NCI-H2196 (cell line): Measurements from ENCODE around the gene PAIP2.
"Not testable (repeated sequence)": the region's sequence is repeated elsewhere in the genome, so short reads cannot be mapped to it uniquely, and the experiment has no call there.

ENCODE experiments used
- DNase-seq: peaks from one replicate; lab custom pipeline; 2025; ENCODE audit not compliant: unreplicated experiment; lab: John Stamatoyannopoulos, UW

Gene PAIP2

DNA sequence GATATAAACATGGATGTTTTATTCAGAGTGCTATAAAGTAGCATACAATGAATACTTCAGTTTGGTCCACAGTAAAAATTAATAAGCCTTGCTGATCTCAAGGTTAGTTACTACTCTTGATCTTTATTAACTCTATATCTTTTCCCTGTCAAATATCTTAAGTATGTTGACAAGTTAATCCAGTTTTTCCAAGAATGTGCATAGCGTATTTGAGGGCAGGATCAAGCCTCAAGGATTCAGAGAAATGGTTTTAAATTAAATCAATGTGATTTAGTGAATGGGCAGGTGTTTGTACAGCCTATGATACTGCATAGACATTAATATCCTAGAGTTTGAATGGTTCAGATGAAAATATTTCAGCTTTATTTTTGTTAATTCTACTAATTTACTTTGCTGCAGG lies 27.4 kb upstream of the PAIP2 start:
- no peak for DNase-seq

DNA sequence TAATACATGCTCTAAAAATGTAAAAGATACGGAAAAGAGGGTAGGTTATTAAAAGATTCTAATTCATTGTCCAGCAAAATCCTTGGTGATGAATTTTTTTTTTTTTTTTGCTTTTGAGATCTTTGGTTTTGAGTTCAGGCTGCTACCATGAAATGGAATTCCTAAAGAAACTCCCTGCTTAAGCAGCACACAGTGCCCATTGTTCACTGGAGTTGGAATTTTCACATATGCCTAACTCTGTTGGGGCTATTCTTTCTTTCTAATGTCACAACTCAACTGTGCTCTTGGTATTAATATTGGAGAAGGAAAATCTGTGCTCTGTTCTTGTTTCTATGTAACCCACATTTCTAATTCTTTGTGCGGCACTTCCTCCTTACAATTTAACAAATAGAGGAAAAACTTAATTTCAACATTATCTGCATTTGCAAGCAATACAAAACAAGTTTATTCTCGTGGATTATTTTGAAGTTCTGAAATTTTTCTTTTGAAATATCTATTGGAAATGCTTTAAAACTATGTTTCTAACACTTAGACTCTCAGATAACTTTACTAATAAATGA lies 26.5 kb upstream of the PAIP2 start:
- no peak for DNase-seq

DNA sequence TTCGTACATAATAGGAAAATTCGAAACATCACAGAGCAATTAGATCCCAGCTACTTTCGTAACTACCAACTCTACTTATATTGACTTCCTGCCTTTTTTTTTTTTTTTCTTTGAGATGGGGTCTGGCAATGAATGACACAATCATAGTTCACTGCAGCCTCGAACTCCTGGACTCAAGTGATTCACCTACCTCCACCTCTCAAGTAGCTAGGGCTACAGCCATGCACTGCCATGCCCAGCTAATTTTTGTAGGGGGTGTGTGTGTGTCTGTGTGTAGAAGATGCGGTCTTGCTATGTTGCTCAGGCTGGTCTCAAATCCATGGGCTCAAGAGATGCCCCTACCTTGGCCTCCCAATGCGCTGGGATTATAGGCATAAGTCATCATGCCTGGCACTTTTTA lies 5.8 kb upstream of the PAIP2 start:
- DNase-seq, result no peak

DNA sequence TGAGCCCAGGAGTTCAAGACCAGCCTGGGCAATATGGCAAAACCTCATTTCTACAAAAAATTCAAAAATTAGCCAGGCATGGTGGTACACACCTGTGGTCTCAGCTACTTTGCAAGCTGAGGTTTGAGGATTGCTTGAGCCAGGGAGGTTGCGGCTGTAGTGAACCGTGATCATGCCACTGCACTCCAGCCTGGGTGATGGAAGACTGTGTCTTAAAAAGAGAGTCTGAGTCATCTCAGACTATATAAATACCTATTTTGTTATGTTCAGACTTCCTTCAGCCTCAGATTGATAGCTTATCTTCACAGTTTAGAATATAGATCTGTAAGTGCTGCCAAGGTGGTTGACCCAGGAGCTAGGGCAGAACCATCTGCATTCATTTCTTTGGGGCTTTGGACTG lies 1.6 kb upstream of the PAIP2 start:
- DNase-seq, result no peak

DNA sequence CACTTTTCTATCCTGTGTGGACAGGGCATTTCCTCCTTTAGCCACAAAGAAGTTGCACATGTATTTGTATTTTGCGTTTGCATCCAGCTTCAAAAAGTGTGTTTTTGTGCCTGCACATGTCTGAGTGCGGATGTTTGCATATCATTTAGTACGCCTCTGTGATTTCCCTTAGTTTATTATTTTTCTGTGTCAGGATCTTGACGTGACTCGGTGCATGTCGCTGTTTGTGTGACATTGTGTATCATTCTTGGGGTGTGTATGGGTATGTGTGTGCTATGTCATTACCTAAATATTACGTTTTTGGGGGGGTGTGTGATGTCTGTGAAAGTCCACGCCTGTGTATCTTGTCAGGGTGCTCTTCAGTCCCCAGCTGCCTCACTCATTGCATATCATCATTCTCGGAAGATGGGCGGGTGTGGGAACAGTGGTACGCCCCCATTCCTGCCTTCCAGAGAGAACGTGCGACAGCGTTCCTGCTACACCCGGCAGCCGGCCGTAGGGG lies 416 bp upstream of the PAIP2 start:
- no peak for DNase-seq

DNA sequence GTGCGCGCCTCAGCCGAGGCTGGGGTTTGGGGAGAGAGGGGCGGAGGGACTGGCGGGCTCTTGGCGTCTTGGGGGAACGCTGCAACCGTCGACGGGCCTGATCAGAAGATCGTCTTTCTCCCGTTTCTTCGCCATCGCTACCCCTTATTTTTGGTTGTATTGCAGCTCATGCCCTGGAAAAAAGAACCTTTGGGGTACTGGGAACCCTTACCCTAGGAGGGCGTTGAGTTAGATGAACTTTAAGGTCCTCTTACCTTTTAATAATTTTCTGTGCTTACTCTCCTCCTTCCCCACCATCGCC lies 719 bp downstream of the PAIP2 start:
- no peak for DNase-seq

DNA sequence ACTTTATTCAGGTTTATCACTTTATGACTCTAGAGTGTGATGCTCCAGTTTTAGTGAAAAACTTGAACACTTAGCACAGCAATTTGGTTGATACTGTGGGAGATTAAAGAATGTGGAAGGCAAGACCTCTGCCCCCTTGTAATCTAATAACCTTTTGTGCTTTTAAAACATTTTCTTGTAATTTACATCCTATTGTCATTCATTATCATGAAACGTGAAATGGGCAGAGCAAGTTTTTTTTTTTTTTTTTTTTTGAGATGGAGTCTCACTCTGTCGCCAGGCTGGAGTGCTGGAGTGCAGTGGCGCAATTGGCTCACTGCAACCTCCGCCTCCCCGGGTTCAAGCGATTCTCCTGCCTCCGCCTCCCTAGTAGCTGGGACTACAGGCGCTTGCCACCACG lies 1.8 kb downstream of the PAIP2 start:
- DNase-seq, result no peak

DNA sequence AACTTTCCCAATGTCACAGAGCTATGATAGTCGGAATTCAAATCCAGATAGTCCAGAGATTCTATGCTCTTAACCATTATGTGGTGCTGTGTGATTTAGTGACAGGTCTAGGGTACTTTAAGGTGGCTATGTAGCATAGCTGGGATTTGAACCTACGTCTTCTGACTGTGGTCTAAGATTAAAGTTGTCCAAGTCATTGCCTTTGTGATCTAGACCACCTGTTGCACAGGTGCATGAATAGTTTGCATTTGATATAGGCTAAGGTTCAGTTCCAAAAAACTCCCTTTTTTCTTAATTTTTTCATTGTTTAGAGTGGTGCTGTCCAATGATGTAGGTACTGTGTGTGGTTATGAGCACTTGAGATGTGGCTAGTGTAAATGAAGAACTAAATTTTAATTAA lies 2.5 kb downstream of the PAIP2 start:
- no peak for DNase-seq

DNA sequence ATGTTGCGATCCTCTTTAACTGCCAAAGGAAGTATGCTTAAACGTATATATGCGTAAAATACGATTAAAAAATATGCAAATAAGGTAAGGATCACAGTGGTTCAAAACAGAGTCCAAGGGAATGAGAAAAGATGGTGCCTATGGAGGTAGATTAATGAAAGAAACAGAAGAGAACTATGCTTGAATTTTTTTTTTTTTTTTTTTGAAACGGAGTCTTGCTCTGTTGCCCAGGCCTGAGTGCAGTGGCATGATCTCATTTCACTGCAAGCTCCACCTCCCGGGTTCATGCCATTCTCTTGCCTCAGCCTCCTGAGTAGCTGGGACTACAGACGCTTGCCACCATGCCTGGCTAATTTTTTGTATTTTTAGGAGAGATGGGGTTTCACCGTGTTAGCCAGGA lies 3.8 kb downstream of the PAIP2 start:
- not testable (repeated sequence) for DNase-seq

DNA sequence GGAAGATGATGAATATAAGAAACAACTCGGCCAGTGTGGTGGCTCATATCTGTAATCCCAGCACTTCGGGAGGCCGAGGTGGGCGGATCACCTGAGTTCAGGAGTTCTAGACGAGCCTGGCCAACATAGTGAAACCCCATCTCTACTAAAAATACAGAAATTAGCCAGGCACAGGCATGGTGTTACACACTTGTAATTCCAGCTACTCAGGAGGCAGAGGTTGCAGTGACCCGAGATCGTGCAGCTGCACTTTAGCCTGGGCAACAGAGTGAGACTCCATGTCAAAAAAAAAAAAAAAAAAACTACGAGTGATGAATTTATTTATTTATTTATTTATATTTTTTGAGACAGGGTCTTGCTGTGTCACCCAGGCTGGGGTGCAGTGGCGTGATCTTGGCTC lies 6.2 kb downstream of the PAIP2 start:
- not testable (repeated sequence) for DNase-seq

DNA sequence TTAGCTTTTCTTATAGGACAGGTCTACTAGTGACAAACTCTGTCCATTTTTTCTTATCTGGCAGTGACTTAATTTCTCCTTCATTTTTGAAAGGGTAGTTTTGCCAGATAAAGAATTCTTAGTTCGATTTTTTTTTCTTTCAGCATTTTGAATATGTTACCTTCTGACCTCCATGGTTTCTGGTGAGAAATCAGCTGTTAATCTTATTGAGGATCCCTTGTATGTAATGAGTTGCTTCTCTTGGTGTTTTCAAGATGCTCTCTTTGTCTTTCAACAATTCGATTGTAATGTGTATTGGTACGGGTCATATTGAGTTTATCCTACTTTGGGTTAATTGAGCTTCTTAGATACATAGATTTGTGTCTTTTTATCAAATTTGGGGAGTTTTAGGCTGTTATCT lies 12.5 kb downstream of the PAIP2 start:
- no peak for DNase-seq

DNA sequence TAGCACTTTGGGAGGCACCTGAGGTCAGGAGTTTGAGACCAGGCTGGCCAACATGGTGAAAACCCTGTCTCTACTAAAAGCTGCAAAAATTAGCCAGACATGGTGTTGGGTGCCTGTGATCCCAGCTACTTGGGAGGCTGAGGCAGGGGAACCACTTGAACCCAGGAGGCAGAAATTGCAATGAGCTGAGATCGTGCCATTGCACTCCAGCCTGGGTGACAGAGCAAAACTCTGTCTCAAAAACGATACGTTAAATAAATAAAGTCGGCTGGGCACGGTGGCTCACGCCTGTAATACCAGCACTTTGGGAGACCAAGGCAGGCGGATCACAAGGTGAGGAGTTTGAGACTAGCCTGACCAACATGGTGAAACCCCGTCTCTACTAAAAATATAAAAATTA lies 14.2 kb downstream of the PAIP2 start:
- not testable (repeated sequence) for DNase-seq

DNA sequence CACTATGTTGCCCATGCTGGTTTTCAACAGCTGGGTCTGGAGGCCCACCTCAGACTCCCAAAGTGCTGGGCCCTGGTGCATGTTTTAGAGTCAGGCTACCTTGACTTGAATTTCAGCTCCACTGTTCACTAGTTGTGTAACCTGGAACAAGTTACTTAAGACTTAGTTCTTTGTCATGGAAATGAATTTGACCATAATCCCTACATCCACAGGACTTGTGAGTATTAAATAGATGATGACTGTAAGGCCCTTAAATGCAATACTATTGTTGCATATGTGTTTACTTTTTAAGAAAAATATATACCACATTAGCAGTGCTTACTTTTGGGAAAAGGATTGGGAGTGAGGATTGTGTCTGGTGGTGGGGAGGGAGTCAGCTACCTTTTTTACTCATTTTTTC lies 16.4 kb downstream of the PAIP2 start:
- DNase-seq, result no peak

DNA sequence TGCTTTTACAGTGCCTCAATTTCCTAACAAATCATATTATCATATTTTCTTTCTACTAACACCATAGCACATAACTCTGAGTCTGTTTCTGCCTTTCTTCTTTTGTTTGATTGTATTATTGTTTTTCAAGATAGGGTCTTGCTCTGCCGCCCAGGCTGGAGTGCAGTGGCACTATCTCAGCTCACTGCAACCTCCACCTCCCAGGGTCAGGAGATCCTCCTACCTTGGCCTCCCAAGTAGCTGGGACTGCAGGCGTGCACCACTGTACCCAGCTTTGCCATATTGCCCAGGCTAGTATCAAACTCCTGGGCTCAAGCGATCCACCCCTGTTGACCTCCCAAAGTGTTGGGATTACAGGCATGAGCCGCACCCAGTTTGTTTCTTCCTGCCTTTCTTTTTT lies 18.7 kb downstream of the PAIP2 start:
- DNase-seq, result no peak

DNA sequence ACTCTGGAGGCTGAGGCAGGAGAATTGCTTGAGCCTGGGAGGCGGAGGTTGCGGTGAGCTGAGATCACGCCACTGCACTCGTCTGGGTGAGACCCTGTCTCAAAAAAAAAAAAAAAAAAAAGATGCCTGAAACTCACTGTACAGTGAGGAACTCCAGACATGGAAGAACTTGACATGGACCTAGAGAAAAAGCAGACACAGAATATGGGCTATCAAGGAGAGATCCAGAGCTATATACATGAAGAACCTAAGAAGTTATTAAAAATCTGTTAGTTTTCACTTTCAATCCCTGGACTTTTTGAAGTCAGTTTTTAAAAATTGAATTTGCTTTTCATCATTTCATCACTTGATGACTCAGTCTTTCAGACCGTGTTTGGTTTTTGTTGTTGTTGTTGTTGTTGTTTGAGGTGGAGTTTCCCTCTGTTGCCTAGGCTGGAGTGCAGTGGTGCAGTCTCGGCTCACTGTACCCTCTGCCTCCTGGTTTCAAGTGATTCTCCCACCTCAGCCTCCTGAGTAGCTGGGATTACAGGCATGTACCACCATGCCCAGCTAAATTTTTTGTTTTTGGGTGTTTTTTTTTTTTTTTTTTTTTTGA lies 20.3 kb downstream of the PAIP2 start:
- no peak for DNase-seq

DNA sequence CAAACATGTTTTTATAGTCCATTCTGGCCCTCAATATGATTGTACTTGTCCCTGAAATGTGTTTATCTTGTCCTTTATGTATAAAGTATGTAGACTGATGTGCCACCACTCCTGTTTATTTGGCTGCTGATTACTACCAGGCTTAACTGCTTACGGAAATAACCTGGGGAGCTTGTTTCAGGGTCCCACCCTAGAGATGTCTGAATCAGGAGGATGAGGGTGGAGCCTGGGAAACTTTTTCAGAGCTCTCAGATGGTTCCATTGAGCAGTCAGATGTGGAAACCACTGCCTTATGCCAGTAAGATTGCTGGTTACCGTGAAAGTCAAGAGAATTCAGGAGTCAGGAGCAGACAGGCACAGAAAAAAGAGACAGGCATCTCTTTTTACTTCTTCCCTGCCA lies 22.3 kb downstream of the PAIP2 start:
- DNase-seq, result no peak

DNA sequence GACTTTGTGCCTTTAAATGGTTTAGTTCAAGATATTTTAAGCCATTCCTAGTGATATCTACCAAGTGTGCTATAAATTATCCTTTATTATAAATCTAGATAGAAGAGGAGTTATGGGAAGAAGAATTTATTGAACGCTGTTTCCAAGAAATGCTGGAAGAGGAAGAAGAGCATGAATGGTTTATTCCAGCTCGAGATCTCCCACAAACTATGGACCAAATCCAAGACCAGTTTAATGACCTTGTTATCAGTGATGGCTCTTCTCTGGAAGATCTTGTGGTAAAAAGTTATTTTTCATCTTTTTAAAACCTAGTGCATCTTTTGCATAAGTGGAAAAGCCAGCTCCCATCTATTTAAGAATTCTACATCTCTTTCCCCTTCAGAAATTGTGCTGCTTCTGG lies 22.8 kb downstream of the PAIP2 start:
- no peak for DNase-seq

DNA sequence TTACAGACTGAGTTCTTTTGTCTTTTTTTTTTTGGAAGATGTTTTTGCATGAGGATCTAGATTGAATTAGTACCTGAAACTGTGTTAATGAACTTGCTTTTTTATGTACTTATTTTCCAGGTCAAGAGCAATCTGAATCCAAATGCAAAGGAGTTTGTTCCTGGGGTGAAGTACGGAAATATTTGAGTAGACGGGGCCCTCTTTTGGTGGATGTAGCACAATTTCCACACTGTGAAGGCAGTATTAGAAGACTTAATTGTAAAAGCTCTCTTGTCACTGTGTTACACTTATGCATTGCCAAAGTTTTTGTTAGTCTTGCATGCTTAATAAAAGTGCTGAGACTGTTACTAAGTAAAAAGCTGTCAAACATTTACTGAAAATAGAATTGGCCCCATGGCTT lies 27.0 kb downstream of the PAIP2 start:
- no peak for DNase-seq

DNA sequence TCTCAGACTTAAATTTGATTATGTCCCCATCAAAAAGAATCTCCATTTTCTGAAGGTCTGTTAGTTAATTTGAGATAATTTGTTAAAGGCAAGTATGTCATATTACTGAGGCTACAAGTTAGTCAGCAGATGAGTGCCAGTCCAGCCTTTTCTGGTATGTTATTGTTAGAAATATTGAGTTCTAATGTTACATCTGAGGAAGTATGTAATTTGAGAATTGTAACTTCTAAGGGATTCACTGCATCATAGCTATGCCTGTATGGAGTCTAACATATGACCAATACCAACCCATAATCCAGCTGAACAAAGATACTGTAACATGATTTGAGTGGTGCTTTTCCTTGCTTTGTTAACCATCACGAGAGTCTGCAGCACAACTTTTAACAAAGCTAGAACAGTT lies 27.5 kb downstream of the PAIP2 start:
- no peak for DNase-seq

DNA sequence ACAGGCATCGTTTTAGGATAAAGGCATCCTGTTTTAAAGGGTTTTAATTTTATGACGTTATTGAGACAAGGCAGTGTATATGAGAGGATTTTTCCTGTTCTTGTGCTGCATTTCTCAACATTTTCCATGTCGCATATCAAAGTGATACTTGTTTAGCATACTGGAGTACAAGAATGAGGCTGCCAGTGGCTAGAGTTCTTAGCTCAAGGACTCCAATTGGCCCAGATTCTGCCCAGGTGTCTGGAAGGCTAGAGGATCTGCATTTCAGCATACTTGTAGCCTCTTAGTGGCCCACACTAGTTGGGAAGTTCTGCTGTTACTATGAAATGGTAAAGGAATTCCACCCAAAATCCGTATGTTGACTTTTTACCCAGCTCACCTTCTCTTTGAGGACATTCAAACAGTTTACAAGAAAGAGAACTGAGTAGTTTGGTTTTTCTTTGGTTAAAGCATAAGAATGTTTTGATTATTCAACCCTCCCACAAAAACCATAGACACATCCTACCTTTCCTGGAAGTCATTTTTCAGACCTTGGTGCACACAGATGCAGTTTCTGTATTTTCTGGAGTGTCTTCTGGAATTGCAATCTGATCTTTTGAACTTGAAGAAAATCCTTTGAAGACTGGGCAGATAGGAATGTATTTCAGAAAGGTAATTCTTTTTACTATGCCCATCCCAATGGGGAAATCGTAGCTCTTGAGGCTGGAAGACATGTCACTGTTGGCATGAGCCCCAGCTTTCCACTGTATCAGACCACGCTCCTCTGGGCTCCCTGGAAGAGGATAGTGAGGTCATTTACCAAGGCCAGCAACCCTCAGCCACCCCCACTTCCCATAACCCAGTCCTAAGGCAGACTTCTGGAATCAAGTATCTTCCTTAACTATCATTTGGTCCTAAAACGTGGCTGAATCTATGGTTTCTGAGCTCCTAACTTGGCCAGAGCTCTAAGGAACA lies 30.1 kb downstream of the PAIP2 start:
- DNase-seq, result peak; percentile 15

DNA sequence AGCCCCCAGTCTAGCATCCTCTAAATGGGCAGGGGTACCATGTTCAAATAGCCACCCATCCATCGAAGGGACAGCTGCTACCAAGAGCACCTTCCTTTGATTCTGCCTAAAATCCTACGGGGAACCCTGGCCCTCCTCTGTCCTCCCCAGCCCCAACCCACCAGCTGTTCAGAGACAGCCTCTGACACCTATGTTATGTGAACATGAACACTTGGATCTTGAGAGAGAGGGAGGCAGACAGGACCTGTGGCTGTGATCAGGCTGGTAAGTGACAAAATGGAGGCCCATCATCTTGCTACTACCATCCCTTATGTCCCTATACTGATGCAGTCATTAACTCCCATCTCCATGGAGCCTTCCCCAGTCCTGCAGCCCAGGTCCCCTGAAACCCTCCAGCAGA lies 33.3 kb downstream of the PAIP2 start:
- DNase-seq, result no peak

DNA sequence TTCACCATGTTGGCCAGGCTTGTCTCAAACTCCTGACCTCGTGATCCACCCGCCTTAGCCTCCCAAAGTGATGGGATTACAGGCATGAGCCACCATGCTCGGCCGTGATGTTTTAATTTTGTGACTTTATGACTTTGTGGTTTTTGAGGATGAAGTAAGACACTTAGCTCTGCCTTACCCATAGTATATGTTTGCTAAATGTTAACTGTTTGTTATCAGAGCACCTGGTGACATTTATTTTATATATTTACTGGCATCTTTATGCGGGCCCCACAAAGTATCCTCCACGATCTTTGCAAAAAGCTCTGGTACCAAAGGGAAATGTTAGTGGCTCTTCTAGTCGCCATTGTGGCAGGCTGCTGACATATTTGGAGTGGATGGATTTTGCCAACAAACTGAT lies 34.7 kb downstream of the PAIP2 start:
- DNase-seq, result no peak
